NCI-H1694 treated with DMSO at 0.1 percent for 48 hours (cell line): Measurements from ENCODE around the gene HTT.

Source experiments
- DNase-seq: peaks from one replicate; lab custom pipeline; 2025; lab: John Stamatoyannopoulos, UW

HTT gene

DNA sequence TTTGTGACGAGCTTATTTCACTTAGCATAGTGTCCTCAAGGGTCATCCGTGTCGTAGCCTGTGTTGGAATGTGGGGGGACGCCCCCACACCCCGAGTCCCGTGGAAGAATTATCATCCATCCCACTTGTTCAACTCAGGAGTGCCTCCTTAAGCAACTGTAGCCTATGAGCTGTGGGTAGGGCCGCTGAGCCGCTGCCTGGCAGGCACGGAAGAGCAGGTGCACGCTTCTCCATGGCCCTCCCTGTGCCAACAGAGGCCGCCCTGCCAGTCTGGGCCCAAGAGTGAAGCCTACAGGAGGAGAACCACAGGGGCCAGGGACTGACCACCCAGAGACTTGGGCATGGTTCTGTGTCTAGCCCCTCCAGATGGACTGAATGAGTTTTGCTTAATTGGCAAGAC lies 216.0 kb downstream of the HTT start:
- DNase-seq, result no peak

DNA sequence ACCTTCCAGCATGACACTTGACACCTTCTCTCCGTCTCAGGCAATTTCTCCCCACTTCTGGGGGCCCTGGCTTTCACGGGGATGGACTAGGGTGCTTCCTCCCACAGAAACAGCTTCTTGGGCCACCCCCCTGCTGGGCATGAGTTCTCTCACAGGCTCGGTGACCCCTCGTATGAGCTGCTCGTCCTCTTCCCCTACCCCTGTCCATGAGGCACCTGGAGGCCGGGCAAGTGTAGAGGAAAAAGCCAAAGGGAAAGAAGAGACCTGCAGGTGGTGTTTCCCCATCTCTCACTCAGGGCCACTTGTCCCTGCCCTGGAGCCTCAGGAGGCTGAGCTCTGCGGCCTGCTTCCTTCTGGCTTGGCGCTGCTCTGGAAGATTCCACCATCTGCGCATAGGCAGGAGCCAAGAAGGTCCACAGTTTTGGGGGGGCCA lies 216.4 kb downstream of the HTT start:
- no peak for DNase-seq

DNA sequence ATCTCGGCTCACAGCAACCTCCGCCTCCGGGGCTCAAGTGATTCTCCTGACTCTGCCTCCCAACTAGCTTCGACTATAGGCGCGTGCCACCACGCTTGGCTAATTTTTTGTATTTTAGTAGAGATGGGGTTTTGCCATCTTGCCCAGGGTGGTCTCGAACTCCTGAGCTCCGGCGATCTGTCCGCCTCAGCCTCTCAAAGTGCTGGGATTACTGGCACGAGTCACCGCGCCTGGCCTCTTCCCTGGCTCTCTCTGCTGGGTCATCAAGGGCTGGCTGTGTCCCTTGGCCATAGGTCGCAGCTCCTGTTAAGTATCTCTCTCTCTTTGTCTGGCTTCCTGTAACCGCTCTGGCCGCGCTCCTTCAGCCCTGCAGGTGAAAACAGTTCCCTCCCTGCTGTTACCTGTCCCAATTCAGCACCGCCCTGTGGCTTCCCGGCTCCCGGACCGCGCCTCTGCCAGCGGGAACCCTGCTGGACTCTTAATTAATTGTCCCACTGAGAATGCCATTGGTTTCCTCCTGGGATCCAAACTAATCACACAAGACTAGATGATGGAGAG lies 217.0 kb downstream of the HTT start:
- no peak for DNase-seq

DNA sequence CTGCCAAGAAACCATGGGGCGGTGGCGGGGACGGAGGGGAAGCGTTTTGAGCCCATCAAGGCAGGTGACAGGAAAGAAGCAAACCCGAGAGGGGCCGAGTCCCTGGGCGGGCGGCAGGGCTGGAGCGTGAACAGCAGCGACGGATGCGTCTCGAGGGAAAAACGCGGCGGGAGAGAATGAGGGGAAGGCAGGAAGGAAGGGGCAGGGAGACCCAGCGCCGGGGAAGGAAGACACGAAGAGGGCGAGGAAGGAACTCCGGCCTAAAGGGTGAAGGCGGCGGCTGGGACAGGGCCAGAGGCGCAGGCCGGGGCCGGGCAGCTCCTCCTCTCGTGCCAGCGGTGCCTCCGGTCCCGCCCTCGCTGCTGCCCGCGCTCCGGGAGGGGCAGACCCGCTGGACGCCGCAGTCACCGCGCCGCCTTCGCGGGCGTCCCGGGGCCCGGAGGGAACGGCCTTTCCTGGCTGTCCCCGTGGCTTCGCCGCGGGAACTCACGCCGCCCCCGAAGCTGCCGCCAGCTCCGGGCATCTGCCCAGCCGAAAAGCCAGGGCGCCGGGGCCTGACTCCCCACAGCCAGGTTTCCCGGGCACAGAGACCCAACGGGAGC lies 217.6 kb downstream of the HTT start:
- DNase-seq, result no peak

GRCh38 chr4:3292571-3293400 lies 218.3 kb downstream of the HTT start, which contains the start of gene RGS12:
RGS12 (plus strand) TSS chr4:3293021; CDS start chr4:3316171, 23,150 bp downstream.
- DNase-seq, result peak; percentile 65
